HepG2 (cell line): Measurements from ENCODE around the gene BTAF1. TPM values are rescaled to one million over a fixed set of nuclear protein-coding genes. Genes with fewer than 3 reads are reported as not detected.
A peak's percentile ranks its signal among the peaks of the same experiment; 100 is the strongest.

Source experiments
- AHR ChIP-seq: IDR thresholded peaks from 2 replicates; pipeline ENCODE4 v1.6.1; 2018; ENCODE audit warnings: missing genetic modification reagents, missing compliant biosample characterization
- DNMT1 ChIP-seq: sonication (generic); formaldehyde crosslinking; IDR thresholded peaks from 2 replicates; pipeline ENCODE4 v1.5.1; 2020; ENCODE audit warnings: mild to moderate bottlenecking, missing genetic modification reagents
- KDM5A ChIP-seq: fragments of 200-600 bp; sonication (generic); IDR thresholded peaks from 2 replicates; pipeline ENCODE4 v1.7.0; 2018; ENCODE audit warnings: antibody characterized with exemption, mild to moderate bottlenecking, low read length, borderline replicate concordance
- KLF13 ChIP-seq: sonication (generic); formaldehyde crosslinking; IDR thresholded peaks from 2 replicates; pipeline ENCODE4 v1.4.0; 2020; ENCODE audit warnings: mild to moderate bottlenecking, missing genetic modification reagents
- KLF16 ChIP-seq, 2 experiments: sonication (generic) in 1 of 2; formaldehyde crosslinking in 1 of 2; IDR thresholded peaks; 2 replicates each; pipeline versions ENCODE4 v1.6.1 to v1.8.0; 2016 to 2023; ENCODE audit warnings: missing genetic modification reagents in 2 of 2, missing compliant biosample characterization in 1 of 2
- KLF9 ChIP-seq: IDR thresholded peaks from 2 replicates; pipeline ENCODE4 v1.6.1; 2016; ENCODE audit warnings: low read depth
- NFRKB ChIP-seq: fragments of 450-650 bp; IDR thresholded peaks from 2 replicates; pipeline ENCODE4 v1.6.1; 2017
- RELA ChIP-seq: sonication (generic); formaldehyde crosslinking; IDR thresholded peaks from 2 replicates; pipeline ENCODE4 v1.4.0; 2020; ENCODE audit warnings: missing genetic modification reagents
- SPEN ChIP-seq: sonication (generic); formaldehyde crosslinking; IDR thresholded peaks from 2 replicates; pipeline ENCODE4 v1.5.1; 2020; ENCODE audit warnings: low read depth, mild to moderate bottlenecking, missing genetic modification reagents
- SSRP1 ChIP-seq: IDR thresholded peaks from 2 replicates; pipeline ENCODE4 v1.6.1; 2016; ENCODE audit warnings: control low read depth
- TBX3 ChIP-seq: fragments of 450-650 bp; IDR thresholded peaks from 2 replicates; pipeline ENCODE4 v1.6.1; 2017; ENCODE audit warnings: antibody characterized with exemption, mild to moderate bottlenecking, inconsistent platforms, borderline replicate concordance
- ZNF24 ChIP-seq: fragments of 450-650 bp; IDR thresholded peaks from 2 replicates; pipeline ENCODE4 v1.6.1; 2017; ENCODE audit warnings: antibody characterized with exemption, mild to moderate bottlenecking
- ZNF263 ChIP-seq: sonication (generic); formaldehyde crosslinking; IDR thresholded peaks from 2 replicates; pipeline ENCODE4 v1.4.0; 2020; ENCODE audit warnings: missing genetic modification reagents
- ZNF354B ChIP-seq: sonication (generic); formaldehyde crosslinking; IDR thresholded peaks from 2 replicates; pipeline ENCODE4 v1.8.0; 2022; ENCODE audit warnings: mild to moderate bottlenecking, missing genetic modification reagents
- ZNF607 ChIP-seq: sonication (generic); formaldehyde crosslinking; IDR thresholded peaks from 2 replicates; pipeline ENCODE4 v1.5.1; 2020; ENCODE audit warnings: missing genetic modification reagents, mild to moderate bottlenecking, borderline replicate concordance
- ZNF839 ChIP-seq: sonication (generic); formaldehyde crosslinking; IDR thresholded peaks from 2 replicates; pipeline ENCODE4 v1.4.0; 2020; ENCODE audit warnings: missing genetic modification reagents, mild to moderate bottlenecking, borderline replicate concordance
- ZSCAN22 ChIP-seq: sonication (generic); formaldehyde crosslinking; IDR thresholded peaks from 2 replicates; pipeline ENCODE4 v1.4.0; 2020; ENCODE audit warnings: mild to moderate bottlenecking, missing genetic modification reagents
- polyA plus RNA-seq, 8 experiments: library from polyadenylated mRNA; depleted of rRNA in 3 of 8; stranded (reverse) in 7 of 8; unstranded in 1 of 8; fragments of >200 nt; fragmentation: Illumina TruSeq in 4 of 8; extraction: Trizol in 4 of 8; gene quantifications; 2 replicates each; pipeline versions ENCODE4 v1.2.1 to v1.2.3, GENCODE V29; 2011 to 2016; ENCODE audit warnings: low read depth in 4 of 8, missing spikeins in 1 of 8, mixed read lengths in 1 of 8; ENCODE audit not compliant: insufficient read depth in 1 of 8
- total RNA-seq, 5 experiments: library from RNA; depleted of rRNA; stranded (reverse); fragments of >200 nt; fragmentation: Illumina TruSeq; extraction: Trizol; gene quantifications; 2 replicates each; pipeline ENCODE4 v1.2.3, GENCODE V29; 2016; ENCODE audit warnings: low read depth in 1 of 5
- TF ChIP-seq, protein P1 (sequence below): IDR thresholded peaks from 2 replicates; pipeline ENCODE4 v1.6.1; 2016; ENCODE audit warnings: low read depth
- TF ChIP-seq, protein P2 (sequence below): sonication (generic); formaldehyde crosslinking; IDR thresholded peaks from 2 replicates; pipeline ENCODE4 v1.4.0; 2020; ENCODE audit warnings: missing genetic modification reagents, borderline replicate concordance
- TF ChIP-seq, protein P3 (sequence below): sonication (generic); formaldehyde crosslinking; IDR thresholded peaks from 2 replicates; pipeline ENCODE4 v1.8.0; 2022; ENCODE audit warnings: missing genetic modification reagents, low read depth, mild to moderate bottlenecking, borderline replicate concordance
- TF ChIP-seq, protein P4 (sequence below): sonication (generic); formaldehyde crosslinking; IDR thresholded peaks from 2 replicates; pipeline ENCODE4 v1.5.0; 2020; ENCODE audit warnings: mild to moderate bottlenecking, missing genetic modification reagents, moderate library complexity
- TF ChIP-seq, protein P5 (sequence below): sonication (generic); formaldehyde crosslinking; IDR thresholded peaks from 2 replicates; pipeline ENCODE4 v1.4.0; 2020; ENCODE audit warnings: missing genetic modification reagents, borderline replicate concordance

BTAF1 gene
- total and polyA plus RNA-seq, 2 of the 13 experiments (the other 11 are each of a cell fraction or from before 2014, with no cell fraction given), result 38.6 to 54.1 TPM

DNA sequence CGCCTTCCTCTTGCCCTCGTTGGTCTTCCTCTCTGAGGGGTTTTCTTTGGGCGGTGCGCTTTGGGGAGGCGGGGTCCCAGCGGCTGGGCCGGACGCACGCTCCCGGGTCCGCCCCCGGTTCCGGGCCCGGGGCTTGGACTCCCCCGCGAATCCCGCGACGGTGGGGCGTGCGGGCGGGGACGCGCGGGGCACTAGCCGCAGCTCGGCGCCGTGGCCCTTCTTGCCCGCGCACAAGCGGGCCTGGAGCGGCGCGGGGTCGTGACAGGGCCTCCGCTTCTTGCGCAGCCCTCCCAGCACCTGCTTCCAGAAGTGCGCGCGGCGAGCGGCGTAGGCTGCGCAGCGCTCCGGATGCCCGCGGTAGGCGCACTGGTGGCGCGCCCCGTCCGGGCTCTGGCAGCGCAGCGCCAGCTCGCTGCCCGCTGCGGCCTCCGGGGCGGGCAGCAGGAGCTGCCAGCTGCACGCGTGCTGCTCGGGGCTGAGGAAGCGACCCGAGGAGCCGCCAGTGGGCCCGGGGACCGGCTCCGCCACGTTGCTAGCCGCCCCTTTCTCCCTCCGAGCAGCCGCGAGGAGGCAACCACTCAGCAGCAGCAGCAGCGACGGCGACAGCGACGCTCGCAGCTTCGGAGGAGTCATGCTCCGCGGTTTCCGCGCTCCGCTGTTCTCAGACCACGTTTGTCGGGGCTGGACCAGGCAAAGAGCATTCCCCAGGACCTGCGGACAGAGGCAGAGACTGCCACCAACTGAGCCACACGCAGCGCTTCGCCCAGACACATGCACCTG is 15.0 kb upstream of the BTAF1 start (continued):
- TF ChIP-seq, protein P1, sequence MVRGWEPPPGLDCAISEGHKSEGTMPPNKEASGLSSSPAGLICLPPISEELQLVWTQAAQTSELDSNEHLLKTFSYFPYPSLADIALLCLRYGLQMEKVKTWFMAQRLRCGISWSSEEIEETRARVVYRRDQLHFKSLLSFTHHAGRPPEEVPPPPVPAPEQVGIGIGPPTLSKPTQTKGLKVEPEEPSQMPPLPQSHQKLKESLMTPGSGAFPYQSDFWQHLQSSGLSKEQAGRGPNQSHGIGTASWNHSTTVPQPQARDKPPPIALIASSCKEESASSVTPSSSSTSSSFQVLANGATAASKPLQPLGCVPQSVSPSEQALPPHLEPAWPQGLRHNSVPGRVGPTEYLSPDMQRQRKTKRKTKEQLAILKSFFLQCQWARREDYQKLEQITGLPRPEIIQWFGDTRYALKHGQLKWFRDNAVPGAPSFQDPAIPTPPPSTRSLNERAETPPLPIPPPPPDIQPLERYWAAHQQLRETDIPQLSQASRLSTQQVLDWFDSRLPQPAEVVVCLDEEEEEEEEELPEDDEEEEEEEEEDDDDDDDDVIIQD (CRISPR knock-in tag), result peak; percentile 80
- TF ChIP-seq TBX3 (no peak), SPEN (peak; percentile 47; the same call in 1 of the 2 replicates), KLF9 (0 out of 2 replicates have a peak, but pooled peaks have one; percentile 41), ZNF607 (CRISPR knock-in tag) (peak; percentile 49; the same call in 1 of the 2 replicates), KLF16 (CRISPR knock-in tag; IDR thresholded peaks at IDR 0.05) (peak in 1 of 2 experiments; percentile 74; a peak in 2 of 4 replicates), DNMT1 (CRISPR knock-in tag) (peak; percentile 61; the same call in 1 of the 2 replicates), KDM5A (peak; percentile 69), ZNF354B (peak; percentile 43; the same call in 1 of the 2 replicates), AHR (CRISPR knock-in tag) (peak; percentile 42; the same call in 1 of the 2 replicates), SSRP1 (CRISPR knock-in tag) (no peak), NFRKB (no peak), ZSCAN22 (CRISPR knock-in tag) (no peak), KLF13 (CRISPR knock-in tag) (no peak), ZNF263 (CRISPR knock-in tag) (peak; percentile 39; the same call in 1 of the 2 replicates), RELA (peak; percentile 78; the same call in 1 of the 2 replicates), ZNF839 (CRISPR knock-in tag) (no peak), ZNF24 (no peak)
- TF ChIP-seq, protein P2, sequence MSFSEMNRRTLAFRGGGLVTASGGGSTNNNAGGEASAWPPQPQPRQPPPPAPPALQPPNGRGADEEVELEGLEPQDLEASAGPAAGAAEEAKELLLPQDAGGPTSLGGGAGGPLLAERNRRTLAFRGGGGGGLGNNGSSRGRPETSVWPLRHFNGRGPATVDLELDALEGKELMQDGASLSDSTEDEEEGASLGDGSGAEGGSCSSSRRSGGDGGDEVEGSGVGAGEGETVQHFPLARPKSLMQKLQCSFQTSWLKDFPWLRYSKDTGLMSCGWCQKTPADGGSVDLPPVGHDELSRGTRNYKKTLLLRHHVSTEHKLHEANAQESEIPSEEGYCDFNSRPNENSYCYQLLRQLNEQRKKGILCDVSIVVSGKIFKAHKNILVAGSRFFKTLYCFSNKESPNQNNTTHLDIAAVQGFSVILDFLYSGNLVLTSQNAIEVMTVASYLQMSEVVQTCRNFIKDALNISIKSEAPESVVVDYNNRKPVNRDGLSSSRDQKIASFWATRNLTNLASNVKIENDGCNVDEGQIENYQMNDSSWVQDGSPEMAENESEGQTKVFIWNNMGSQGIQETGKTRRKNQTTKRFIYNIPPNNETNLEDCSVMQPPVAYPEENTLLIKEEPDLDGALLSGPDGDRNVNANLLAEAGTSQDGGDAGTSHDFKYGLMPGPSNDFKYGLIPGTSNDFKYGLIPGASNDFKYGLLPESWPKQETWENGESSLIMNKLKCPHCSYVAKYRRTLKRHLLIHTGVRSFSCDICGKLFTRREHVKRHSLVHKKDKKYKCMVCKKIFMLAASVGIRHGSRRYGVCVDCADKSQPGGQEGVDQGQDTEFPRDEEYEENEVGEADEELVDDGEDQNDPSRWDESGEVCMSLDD (CRISPR knock-in tag), result peak; percentile 21; the same call in 1 of the 2 replicates
- TF ChIP-seq, protein P3, sequence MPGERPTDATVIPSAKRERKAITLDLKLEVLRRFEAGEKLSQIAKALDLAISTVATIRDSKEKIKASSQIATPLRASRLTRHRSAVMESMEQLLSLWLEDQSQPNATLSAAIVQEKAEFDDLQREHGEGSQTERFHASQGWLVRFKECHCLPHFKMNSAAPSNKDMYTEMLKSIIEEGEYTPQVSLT (CRISPR knock-in tag), result no peak; the same call in 1 of the 2 replicates
- TF ChIP-seq, protein P4, sequence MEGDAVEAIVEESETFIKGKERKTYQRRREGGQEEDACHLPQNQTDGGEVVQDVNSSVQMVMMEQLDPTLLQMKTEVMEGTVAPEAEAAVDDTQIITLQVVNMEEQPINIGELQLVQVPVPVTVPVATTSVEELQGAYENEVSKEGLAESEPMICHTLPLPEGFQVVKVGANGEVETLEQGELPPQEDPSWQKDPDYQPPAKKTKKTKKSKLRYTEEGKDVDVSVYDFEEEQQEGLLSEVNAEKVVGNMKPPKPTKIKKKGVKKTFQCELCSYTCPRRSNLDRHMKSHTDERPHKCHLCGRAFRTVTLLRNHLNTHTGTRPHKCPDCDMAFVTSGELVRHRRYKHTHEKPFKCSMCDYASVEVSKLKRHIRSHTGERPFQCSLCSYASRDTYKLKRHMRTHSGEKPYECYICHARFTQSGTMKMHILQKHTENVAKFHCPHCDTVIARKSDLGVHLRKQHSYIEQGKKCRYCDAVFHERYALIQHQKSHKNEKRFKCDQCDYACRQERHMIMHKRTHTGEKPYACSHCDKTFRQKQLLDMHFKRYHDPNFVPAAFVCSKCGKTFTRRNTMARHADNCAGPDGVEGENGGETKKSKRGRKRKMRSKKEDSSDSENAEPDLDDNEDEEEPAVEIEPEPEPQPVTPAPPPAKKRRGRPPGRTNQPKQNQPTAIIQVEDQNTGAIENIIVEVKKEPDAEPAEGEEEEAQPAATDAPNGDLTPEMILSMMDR (CRISPR knock-in tag), result peak; percentile 92
- TF ChIP-seq, protein P5, sequence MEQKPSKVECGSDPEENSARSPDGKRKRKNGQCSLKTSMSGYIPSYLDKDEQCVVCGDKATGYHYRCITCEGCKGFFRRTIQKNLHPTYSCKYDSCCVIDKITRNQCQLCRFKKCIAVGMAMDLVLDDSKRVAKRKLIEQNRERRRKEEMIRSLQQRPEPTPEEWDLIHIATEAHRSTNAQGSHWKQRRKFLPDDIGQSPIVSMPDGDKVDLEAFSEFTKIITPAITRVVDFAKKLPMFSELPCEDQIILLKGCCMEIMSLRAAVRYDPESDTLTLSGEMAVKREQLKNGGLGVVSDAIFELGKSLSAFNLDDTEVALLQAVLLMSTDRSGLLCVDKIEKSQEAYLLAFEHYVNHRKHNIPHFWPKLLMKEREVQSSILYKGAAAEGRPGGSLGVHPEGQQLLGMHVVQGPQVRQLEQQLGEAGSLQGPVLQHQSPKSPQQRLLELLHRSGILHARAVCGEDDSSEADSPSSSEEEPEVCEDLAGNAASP (CRISPR knock-in tag), result peak; percentile 53
